ENCODE measurements around the gene MACROD2.
"Not testable (repeated sequence)": the region's sequence is repeated elsewhere in the genome, so short reads cannot be mapped to it uniquely, and the experiment has no call there.

Gene MACROD2

DNA sequence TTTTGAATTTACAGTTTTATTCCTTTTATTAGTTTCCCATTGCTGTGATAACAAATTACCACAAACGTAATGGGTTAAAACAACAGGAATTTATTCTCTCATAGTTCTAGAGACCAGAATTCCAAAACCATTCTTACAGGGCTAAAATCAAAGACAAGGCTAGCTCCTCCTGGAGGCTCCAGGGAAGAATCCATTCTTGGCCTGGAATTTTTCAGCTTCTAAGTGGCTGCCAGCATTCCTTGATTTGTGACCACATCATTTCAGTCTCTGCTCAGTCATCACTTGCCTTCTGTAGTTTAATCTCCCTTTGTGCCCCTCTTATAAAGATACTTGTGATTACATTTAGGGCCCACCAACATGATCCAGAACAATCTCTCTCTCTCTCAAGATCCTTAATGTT lies 4.0 kb upstream of the MACROD2 start:
- no peak overlapping the region for H3K4me3 ChIP-seq (ENCODE audit: low read length)
- DNase-seq (ENCODE audit: low read depth): no peak
- TF ChIP-seq, protein P1, sequence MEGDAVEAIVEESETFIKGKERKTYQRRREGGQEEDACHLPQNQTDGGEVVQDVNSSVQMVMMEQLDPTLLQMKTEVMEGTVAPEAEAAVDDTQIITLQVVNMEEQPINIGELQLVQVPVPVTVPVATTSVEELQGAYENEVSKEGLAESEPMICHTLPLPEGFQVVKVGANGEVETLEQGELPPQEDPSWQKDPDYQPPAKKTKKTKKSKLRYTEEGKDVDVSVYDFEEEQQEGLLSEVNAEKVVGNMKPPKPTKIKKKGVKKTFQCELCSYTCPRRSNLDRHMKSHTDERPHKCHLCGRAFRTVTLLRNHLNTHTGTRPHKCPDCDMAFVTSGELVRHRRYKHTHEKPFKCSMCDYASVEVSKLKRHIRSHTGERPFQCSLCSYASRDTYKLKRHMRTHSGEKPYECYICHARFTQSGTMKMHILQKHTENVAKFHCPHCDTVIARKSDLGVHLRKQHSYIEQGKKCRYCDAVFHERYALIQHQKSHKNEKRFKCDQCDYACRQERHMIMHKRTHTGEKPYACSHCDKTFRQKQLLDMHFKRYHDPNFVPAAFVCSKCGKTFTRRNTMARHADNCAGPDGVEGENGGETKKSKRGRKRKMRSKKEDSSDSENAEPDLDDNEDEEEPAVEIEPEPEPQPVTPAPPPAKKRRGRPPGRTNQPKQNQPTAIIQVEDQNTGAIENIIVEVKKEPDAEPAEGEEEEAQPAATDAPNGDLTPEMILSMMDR (conservative IDR thresholded peaks at IDR 0.05; ENCODE audit: low read depth, low read length): no peak

DNA sequence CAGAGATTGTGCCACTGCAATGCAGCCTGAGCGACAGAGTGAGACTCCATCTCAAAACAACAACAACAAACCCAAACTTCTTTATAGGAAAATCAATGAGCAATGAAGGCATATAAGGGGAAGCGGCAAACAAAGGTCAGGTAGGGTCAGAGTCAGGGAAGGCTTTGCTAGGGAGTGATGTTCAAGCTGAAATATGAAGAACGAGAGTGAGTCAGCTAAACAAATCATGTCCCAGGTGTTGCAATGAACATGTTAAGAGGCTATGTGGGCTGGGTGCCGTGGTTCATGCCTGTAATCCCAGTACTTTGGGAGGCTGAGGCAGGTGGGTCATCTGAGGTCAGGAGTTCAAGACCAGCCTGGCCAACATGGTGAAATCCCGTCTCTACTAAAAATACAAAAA lies 3.4 kb upstream of the MACROD2 start:
- H3K4me3 ChIP-seq (ENCODE audit: low read length); DNase-seq (ENCODE audit: low read depth): not testable (repeated sequence)

DNA sequence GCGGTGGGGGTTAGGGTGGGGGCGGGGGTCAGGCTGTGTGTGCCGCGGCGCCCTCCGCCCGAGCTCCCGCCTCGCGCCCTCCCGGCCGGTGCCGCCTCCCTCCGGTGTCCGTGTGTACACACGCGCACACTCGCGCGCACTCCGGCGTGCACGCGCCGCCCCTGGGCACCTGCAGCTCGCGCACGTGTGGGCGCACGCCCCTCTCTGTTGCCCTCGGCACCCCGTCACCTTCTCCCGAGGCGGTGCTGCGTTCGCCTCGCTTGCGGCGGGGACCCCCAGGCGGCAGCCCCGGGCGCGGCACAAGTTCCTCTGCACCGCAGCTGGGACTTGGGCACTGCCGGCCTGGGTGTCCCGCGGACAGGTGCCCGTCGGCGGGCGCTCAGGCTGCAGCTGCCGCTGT lies 525 bp downstream of the MACROD2 start:
- peak overlapping the region; percentile 70 for H3K4me3 ChIP-seq (ENCODE audit: low read length)
- DNase-seq (ENCODE audit: low read depth): no peak
- TF ChIP-seq, protein P1 (conservative IDR thresholded peaks at IDR 0.05; ENCODE audit: low read depth, low read length): no peak

DNA sequence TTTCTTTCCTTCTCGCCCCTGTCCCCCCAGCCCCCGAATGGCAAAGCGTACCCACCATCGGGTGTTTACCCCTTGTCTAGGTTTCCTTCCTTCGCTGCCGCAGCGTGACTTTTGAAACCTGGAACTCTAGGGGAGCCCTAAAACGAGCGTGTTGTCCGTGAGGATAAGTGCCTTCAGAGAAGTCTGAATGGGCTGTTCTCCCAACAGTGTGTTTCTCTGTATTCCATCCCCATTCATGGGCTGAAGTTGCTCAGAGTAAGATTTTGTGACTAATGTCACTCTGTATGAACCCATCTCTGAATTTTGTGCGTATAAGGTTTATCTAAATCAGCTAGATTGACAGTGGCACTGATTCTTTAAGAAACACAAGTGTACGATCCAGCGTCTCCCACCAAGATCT lies 949 bp downstream of the MACROD2 start:
- peak overlapping the region; percentile 70 for H3K4me3 ChIP-seq (ENCODE audit: low read length)
- no peak for DNase-seq (ENCODE audit: low read depth)
- TF ChIP-seq, protein P1 (conservative IDR thresholded peaks at IDR 0.05; ENCODE audit: low read depth, low read length): no peak

DNA sequence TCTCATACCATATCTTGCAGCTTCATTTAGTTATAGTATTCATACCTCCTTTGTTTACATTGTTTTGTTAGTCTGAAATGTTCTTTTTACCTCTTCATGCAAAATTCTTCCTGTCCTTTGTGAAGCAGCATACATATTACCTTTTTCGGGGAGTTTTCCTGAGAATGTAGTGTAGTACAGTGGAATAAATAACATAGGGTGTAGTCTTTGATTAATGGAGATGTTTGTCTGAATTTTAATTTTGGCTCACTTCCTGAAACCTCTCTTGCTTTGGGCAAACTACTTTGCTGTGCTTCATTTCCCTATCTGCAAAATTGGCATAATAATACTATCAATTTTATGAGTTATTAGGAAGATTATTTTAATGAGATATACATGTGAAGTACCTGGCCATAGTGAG lies 5.6 kb downstream of the MACROD2 start:
- H3K4me3 ChIP-seq (ENCODE audit: low read length): no peak overlapping the region
- TF ChIP-seq, protein P1 (conservative IDR thresholded peaks at IDR 0.05; ENCODE audit: low read depth, low read length): no peak
- no peak for DNase-seq (ENCODE audit: low read depth)

DNA sequence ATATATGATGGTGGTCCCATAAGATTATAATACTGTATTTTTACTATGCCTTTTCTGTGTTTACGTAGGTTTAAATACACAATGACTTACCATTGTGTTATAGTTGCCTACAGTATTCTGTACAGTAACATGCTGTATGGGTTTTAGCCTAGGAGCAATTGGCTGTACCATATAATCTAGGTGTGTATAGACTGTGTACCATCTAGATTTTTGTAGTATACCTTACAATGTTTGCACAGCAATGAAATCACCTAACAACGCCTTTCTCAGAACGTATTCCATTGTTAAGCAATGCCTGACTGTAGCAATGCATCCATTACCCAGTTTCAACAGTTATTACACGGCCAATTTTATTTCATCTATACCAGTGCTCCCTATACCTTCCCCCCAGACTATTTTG lies 10.7 kb downstream of the MACROD2 start:
- H3K4me3 ChIP-seq (ENCODE audit: low read length): no peak overlapping the region
- TF ChIP-seq, protein P1 (conservative IDR thresholded peaks at IDR 0.05; ENCODE audit: low read depth, low read length): no peak
- DNase-seq (ENCODE audit: low read depth): no peak

DNA sequence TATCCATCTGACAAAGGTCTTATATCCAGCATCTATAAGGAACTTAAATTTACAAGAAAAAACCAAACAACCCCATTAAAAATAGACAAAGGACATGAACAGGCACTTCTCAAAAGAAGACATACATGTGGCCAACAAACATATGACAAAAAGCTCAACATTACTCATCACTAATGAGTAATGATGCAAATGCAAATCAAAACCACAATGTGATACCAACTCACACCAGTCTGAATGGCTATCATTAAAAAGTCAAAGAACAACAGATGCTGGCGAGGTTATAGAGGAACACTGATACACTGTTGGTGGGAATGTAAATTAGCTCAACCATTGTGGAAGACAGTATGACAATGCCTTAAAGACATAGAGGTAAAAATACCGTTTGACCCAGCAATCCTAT lies 13.9 kb downstream of the MACROD2 start:
- TF ChIP-seq, protein P1 (conservative IDR thresholded peaks at IDR 0.05; ENCODE audit: low read depth, low read length): no peak
- no peak overlapping the region for H3K4me3 ChIP-seq (ENCODE audit: low read length)
- DNase-seq (ENCODE audit: low read depth): no peak

DNA sequence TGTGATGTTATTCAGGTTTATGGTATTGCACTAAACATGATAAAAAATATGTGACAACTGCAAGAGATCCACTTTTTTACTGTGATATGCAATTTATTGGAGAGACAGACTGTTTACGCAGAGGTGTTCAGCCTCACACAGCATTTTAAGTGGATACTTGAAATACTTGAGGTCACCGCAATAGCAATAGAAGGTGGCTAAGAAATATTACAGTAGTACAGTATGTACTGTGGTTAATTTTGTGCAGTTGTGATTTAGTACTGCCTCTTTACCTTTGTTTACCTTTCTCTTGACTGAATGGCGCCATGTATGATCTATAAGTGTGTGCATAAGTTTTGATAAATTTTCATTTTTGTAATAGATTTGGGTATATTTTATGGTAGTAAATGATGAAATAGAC lies 17.4 kb downstream of the MACROD2 start:
- TF ChIP-seq, protein P1 (conservative IDR thresholded peaks at IDR 0.05; ENCODE audit: low read depth, low read length): no peak
- no peak overlapping the region for H3K4me3 ChIP-seq (ENCODE audit: low read length)
- DNase-seq (ENCODE audit: low read depth): no peak

Data from retinal pigment epithelial cell (primary cell).